Karpas-422 (cell line): ENCODE results near the gene GEMIN8. TPM values are rescaled to one million over a fixed set of nuclear protein-coding genes. Genes with fewer than 3 reads are reported as not detected.

Experiments used
- DNase-seq: peaks from one replicate; pipeline ENCODE4 v3.0.0-alpha.2; 2015
- H2AFZ ChIP-seq: fragments of 200-600 bp; sonication (generic); 2 replicates; pipeline ENCODE4 v1.6.1; 2014; ENCODE audit warnings: antibody characterized with exemption, low read length, mixed read lengths
- H3K27ac ChIP-seq: fragments of 200-600 bp; sonication (generic); 2 replicates; pipeline ENCODE4 v1.5.1; 2014; ENCODE audit warnings: mild to moderate bottlenecking, low read length, moderate library complexity
- H3K27me3 ChIP-seq: fragments of 200-600 bp; sonication (generic); 2 replicates; pipeline ENCODE4 v1.6.1; 2014; ENCODE audit warnings: low read length, mixed read lengths
- H3K36me3 ChIP-seq: fragments of 200-600 bp; sonication (generic); 2 replicates; pipeline ENCODE4 v1.6.1; 2014; ENCODE audit warnings: low read length, mixed read lengths; ENCODE audit not compliant: insufficient read depth
- H3K4me1 ChIP-seq: fragments of 200-600 bp; sonication (generic); 2 replicates; pipeline ENCODE4 v1.6.1; 2014; ENCODE audit warnings: mild to moderate bottlenecking, low read length, mixed read lengths
- H3K4me2 ChIP-seq: fragments of 200-600 bp; sonication (generic); 2 replicates; pipeline ENCODE4 v1.6.1; 2014; ENCODE audit warnings: low read length, low read depth, mild to moderate bottlenecking; ENCODE audit not compliant: poor library complexity, severe bottlenecking
- H3K4me3 ChIP-seq: fragments of 200-600 bp; sonication (generic); 2 replicates; pipeline ENCODE4 v1.5.1; 2014; ENCODE audit warnings: mild to moderate bottlenecking, antibody characterized with exemption, low read length, mixed read lengths
- H3K79me2 ChIP-seq: fragments of 200-600 bp; sonication (generic); 2 replicates; pipeline ENCODE4 v1.6.1; 2014; ENCODE audit warnings: mild to moderate bottlenecking, low read length, mixed read lengths
- H3K9ac ChIP-seq: fragments of 200-600 bp; sonication (generic); 2 replicates; pipeline ENCODE4 v1.6.0; 2014; ENCODE audit warnings: low read length
- H3K9me2 ChIP-seq: fragments of 200-600 bp; sonication (generic), shearing (Covaris generic); replicated peaks from 2 replicates; pipeline ENCODE4 v1.6.0; 2014; ENCODE audit warnings: mild to moderate bottlenecking, low read length, moderate library complexity; ENCODE audit not compliant: insufficient read depth
- H3K9me3 ChIP-seq: fragments of 300-700, 200-600 bp; sonication (generic); 2 replicates; pipeline ENCODE4 v1.6.1; 2014; ENCODE audit warnings: low read length, mixed read lengths
- H4K20me1 ChIP-seq: fragments of 200-600 bp; sonication (generic); 2 replicates; pipeline ENCODE4 v1.6.1; 2014; ENCODE audit warnings: mild to moderate bottlenecking, antibody characterized with exemption, low read length, low read depth; ENCODE audit not compliant: insufficient read depth
- total RNA-seq: library from RNA; depleted of rRNA; stranded (reverse); fragments of >200 nt; shearing (Covaris generic); gene quantifications from 2 replicates; pipeline ENCODE4 v1.2.3, GENCODE V29; 2014; ENCODE audit warnings: low replicate concordance; rRNA removed

Gene GEMIN8
- total RNA-seq, 1 experiment from 2014 or later, result 44.7 TPM

GRCh38 chrX:13965531-13965930, 64.2 kb downstream of the GEMIN8 start:
- Histone ChIP-seq H3K79me2 (no peaks in the 10 kb centered on the region), H4K20me1 (no peaks in the 10 kb centered on the region), H3K4me3 (no peak overlapping the region), H2AFZ (no peak overlapping the region), H3K27ac (no peak overlapping the region), H3K4me2 (no peak overlapping the region), H3K4me1 (no peaks in the 10 kb centered on the region), H3K9me2 (no peaks in the 10 kb centered on the region), H3K36me3 (no peaks in the 10 kb centered on the region), H3K9me3 (no peaks in the 10 kb centered on the region), H3K9ac (no peak overlapping the region), H3K27me3 (no peaks in the 10 kb centered on the region)
- DNase-seq, result no peak

- Histone ChIP-seq H3K27me3 (no peaks in the 10 kb centered on the region), H2AFZ (no peak overlapping the region), H3K36me3 (no peaks in the 10 kb centered on the region), H3K9me2 (no peaks in the 10 kb centered on the region), H3K4me1 (no peaks in the 10 kb centered on the region), H4K20me1 (no peaks in the 10 kb centered on the region), H3K27ac (no peak overlapping the region), H3K9ac (no peak overlapping the region), H3K4me3 (no peak overlapping the region), H3K9me3 (no peaks in the 10 kb centered on the region), H3K4me2 (no peak overlapping the region), H3K79me2 (no peaks in the 10 kb centered on the region)
- DNase-seq, result no peak
These were observed 72.7 kb downstream of the GEMIN8 start for GRCh38 chrX:13956998-13957397.

Other genes starting within 250 kb of the GEMIN8 start
- not detected in 2 replicates for gene GPM6B, start 212.8 kb downstream of the GEMIN8 start, total RNA-seq